GM19452 (cell line): Measurements from ENCODE around the gene IPO4.

Experiments
- ATAC-seq: cut with Tn5 transposase; IDR thresholded peaks from one replicate; pipeline ENCODE4 v1.9.1; 2021; ENCODE audit not compliant: unreplicated experiment

IPO4 gene

DNA sequence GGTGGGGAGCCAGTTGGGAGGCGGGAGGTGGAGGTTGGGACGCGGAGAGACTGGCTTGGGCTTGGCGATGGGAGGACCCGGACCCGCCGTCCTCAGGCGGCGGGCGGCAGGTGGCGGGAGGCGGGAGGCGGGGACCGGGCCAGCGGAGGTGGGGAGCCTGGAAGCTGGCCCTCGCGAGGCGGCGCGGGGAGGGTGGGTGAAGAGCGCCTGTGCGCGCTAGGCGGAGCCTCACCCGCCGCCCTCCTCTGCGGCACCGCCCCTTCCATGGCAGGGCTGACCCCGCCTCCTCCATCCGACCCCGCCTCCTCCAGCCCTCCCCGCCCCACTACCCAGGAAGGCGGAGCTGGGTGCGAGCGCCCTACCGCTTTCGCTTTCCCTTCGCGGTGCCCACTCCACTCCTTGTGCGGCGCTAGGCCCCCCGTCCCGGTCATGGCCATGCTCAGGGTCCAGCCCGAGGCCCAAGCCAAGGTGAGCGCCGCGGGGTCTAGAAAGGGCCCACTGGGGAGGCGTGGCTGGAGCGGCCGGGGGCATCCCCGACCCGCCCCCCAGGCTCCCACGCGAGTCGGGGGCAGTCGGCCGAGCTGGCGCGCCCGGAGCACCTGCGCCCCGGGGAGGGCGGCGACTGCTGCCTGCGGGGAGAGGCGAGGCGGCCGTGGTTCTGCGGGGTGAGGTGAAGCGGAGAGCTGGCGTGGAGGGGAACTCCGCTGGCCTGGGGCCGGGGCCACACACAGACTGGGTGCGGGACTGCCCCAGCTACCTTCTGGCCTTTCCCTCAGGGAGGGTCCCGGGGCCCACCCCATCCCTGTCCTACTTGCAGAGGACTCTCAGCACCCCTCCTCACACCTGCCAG, 52.6 kb downstream of the IPO4 start, which contains the start of gene PSME1:
Gene PSME1 (plus strand): TSS at position 361 of the 850 bp plus-strand sequence. CDS start 69 bp downstream, at position 430.
- peak; percentile 83 for ATAC-seq

DNA sequence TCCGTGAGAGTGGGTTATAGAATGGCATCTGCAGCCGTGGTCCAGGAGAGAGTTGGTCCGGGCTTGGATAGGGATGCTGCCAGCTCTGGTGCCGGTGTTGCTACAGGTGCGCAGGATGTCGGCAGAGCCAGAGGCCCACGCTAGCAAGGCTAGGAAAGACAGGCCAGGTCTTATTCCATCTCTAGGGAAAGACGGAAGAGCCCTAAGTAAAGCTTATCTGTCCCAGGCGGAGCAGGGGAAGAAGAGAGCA, 53.1 kb downstream of the IPO4 start:
- ATAC-seq = peak; percentile 4

DNA sequence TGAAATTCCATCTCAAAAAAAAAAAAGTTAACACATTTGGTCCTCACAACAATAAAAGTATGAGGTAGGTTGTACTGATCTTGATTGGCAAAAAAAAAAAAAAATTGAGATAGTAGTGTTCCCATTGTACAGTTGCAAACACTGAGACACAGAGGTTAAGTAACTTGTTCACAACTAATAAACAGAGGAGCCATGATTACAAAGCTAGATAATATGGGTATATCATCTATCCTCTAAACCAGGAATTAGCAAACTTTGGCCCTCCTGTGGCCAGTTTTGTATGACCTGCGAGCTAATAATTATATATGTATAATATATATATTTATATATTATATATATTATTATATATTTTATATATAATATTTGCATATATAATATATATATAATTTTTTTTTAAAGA, 54.9 kb downstream of the IPO4 start:
- ATAC-seq = no peak

DNA sequence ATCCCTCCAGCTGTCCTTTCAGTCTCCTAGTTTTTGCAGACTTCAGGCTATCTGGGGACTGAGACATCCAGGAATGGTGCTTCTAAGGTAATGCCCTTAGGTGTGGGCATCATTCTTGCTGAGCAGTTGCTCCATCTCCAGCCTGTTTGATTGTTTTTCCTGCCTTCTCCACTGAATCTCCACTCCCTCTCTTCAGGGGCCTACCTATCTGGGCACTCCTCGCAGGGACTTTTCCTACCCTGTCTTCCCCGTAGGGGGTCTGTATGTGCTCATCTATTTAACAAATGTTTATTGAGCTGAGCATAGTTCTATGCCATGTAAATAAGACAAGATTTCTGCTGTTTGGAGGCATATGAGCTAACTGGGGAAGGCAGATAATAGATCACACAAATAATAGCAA, 55.6 kb downstream of the IPO4 start:
- ATAC-seq = no peak

DNA sequence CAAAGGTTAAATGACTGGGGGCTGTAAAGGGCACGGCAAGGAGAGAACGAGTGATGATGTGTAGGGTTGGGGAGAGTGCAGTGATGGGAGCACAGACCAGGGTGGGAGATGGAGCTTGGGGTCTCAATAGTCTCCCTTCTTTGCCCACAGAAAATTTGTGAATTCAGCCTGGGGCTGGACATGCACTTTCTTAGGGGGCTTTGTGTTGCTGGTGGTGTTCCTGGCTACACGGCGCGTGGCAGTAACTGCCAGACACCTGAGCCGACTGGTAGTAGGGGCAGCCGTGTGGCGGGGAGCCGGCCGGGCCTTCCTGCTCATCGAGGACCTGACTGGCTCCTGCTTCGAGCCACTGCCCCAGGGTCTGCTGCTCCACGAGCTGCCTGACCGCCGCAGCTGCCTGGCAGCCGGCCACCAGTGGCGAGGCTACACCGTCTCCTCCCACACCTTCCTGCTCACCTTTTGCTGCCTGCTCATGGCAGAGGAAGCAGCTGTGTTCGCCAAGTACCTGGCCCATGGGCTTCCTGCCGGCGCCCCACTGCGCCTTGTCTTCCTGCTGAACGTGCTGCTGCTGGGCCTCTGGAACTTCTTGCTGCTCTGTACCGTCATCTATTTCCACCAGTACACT, 56.4 kb downstream of the IPO4 start:
- ATAC-seq = no peak

DNA sequence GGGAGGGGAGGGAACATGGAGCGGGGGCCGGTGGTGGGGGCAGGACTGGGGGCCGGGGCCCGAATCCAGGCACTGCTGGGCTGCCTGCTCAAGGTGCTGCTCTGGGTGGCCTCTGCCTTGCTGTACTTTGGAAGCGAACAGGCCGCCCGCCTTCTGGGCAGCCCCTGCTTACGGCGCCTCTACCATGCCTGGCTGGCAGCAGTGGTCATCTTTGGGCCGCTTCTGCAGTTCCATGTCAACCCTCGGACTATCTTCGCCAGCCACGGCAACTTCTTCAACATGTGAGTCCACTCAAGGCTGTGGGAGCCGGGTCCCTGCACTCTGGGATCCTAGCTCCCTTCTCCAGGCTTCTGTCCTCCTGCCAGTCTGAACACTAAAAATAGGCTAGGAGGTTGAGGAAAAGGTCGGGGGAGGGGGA, 57.1 kb downstream of the IPO4 start:
- ATAC-seq = no peak

DNA sequence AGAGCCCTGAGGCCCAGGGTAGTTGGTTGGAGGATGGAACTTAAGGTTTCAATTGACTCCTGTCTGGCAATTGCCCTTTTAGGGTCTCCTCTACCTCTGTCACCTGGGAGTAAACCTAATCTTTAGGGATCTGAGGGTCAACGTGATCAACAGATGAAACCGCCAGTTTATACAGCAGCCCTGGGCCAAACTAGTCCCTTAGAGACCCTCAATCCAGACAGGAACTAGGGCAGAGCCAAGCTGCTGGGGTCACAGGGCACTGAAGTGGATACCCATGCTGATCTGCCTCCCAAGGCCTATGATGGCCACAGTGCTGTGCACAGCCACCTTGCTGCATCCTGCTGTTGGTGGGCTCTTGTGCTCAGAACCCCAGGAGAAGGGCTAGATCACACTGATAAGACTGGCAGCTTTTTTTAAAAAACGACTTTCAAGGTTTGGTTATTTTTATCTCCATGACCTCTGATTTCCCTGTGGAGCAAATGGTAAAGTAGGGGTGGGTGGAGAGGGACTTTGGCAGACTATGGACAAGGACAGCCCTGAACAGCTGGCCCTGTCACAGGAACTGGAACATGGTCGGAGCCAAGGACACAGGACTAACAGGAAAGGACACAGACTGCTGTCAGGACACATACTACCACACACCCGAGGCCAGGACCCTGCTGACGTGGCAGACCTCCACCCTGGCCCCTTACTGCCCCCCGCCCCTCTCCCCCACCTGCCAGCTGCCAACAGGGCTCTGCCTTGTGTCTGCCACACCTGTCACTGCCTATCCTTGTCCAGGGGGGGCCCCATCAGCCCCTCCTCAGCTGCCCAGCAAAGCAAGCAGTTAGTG, 57.7 kb downstream of the IPO4 start:
- ATAC-seq = no peak

DNA sequence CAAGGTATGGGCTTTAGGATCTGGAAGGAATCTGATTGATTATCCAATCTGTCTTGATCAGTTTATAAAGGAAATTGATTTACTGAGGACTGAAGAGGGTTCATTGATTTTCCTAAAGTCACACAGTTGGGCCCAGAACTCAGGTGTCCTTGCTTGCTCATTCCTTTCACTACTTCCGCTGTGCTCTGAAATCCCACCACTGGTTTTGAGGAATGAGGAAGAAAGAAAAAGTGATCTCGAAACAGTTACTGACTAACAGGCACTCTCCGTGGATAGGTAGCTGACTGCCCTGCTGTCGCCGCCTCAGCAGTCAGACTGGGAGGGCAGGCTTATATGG, 58.3 kb downstream of the IPO4 start, which contains the start of gene FITM1:
Gene FITM1 (plus strand): TSS at position 280 of the 337 bp plus-strand sequence. CDS start 905 bp downstream, outside the sequence.
- ATAC-seq = no peak
